ENCODE results near the gene VARS2.
"Not testable (repeated sequence)": the region's sequence is repeated elsewhere in the genome, so short reads cannot be mapped to it uniquely, and the experiment has no call there.

The VARS2 gene

DNA sequence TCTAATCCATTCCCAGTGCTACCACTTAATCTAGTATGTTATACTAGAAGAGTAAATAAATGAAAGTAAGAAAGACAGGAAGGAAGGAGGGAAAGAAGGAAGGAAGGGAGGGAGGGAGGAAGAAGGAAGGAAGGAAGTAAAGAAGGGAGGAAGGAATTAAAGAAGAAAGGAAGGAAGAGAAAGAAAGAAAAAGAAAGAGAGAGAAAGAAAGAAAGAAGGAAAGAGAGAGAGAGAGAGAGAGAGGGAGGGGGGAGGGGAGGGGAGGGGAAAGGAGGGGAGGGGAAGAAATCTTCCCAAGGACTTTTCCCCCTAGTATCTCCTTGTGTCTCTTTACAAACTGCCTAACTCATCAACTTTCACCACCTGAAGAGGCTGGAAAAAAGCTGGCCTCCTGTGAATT lies 48.7 kb downstream of the VARS2 start:
- DNase-seq (ENCODE audit: low spot score) = no peak

DNA sequence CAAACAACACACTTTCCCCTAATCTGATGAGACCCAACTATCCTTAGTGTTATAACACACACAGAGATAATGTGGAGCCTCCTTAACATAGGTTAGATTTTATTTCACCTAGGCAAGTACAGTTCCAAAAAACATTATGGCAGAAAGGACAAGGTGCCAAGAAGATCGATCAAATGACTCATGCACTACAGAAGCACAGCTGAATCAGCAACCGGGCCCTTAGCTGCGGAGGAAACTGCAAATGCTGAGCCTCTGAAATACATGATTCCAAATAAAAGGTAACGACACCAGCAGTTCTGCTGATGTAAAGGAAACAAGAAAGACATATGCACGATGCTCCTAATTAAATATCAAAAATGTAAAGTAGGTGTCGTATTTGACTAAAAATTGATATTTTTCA lies 49.6 kb downstream of the VARS2 start:
- DNase-seq (ENCODE audit: low spot score) = no peak

- DNase-seq (ENCODE audit: low spot score) = no peak
Observed at GRCh38 chr6:30964075-30964474, 50.0 kb downstream of the VARS2 start.

DNA sequence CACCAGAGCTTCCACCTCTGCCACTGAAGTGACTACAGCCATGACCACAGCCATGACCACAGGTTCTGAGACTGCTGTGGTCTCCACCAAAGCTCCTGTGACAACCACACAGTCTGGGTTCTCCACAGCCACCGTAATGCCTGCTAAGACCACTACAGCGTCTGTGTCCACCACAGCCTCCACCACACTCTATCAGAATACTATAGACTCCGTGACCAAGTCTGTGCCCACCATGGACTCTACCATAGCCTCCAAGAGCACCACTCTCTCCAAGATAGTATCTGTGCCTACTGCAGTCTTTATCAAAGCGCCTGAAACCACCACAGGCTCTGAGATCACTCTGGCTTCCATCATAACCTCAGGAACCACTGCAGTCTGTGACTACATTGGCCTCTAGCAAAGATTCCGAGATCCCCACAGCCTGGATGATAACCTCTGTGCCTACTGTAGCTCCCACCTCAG lies 51.1 kb downstream of the VARS2 start:
- no peak for DNase-seq (ENCODE audit: low spot score)

DNA sequence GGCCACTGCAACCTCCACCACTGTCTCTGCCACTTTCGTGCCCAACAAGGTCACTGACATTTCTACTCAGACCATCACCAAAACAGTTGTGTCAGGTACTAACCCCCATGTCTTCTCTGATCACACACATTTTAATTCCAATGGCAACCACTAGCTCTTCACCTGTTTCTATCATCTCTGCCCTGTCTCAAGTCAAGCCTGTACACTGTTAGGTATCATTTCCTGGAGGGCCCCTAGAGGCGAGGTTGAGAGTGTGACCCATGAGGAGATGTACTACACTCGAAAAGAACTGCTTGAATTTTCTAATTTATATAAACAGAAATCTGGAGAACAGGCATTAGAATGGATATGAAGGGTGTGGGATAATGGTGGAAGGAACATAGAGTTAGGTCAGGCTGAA lies 52.1 kb downstream of the VARS2 start:
- DNase-seq (ENCODE audit: low spot score) = no peak

- not testable (repeated sequence) for DNase-seq (ENCODE audit: low spot score)
Observed at GRCh38 chr6:30969171-30969570, 55.1 kb downstream of the VARS2 start.

- no peak for DNase-seq (ENCODE audit: low spot score)
Observed at GRCh38 chr6:30970946-30971345, 56.9 kb downstream of the VARS2 start.

DNA sequence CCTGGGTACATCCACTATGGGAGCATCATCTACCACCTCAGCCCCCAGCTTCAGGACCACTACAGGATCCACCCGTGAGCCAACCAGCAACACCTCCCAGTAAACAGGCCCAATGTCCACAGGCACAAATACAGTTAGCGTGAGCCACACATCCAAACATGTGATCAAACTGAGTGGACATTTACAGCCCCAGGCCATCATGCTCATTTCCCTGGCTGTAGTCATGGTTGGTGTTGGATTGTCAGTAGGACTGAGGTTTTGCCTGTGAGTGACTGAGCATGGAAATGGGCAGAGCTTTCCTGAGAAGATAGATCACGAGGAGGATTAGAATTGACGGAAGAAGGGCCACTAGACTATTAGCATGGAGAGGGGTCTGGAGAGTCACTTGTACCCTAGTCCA lies 58.8 kb downstream of the VARS2 start:
- no peak for DNase-seq (ENCODE audit: low spot score)

- DNase-seq (ENCODE audit: low spot score) = no peak
Observed at GRCh38 chr6:30974490-30975252, 60.6 kb downstream of the VARS2 start.
